CD8-positive, alpha-beta memory T cell (primary cell): ENCODE data around the gene TMEM214. TPM values are rescaled to one million over a fixed set of nuclear protein-coding genes. Genes with fewer than 3 reads are reported as not detected.
A peak's percentile ranks its signal among the peaks of the same experiment; 100 is the strongest.

Experiments used
- CTCF ChIA-PET: fragments of 350-600 bp; sonication (Branson Sonifier 250); formaldehyde crosslinking; loops from one replicate; lab custom pipeline; 2021; ENCODE audit warnings: antibody characterized with exemption; lab: Charles Lee
- POLR2A ChIA-PET: fragments of 350-600 bp; sonication (Branson Sonifier 250); formaldehyde crosslinking; loops from one replicate; lab custom pipeline; 2021; ENCODE audit warnings: antibody characterized with exemption; lab: Charles Lee
- DNase-seq, 5 donors: peaks; one replicate each; pipeline versions ENCODE4 v3.0.0 to v3.0.0-alpha.2; 2020 to 2022; ENCODE audit warnings: mixed read lengths in 1 of 5
- H3K27ac ChIP-seq: one replicate; pipeline ENCODE4 v1.7.0; 2013; ENCODE audit warnings: low read depth, mild to moderate bottlenecking, low read length, moderate library complexity
- H3K27me3 ChIP-seq: 2 replicates; pipeline ENCODE4 v1.7.0; 2013; ENCODE audit warnings: low read length, mild to moderate bottlenecking; ENCODE audit not compliant: insufficient read depth, poor library complexity, severe bottlenecking
- H3K36me3 ChIP-seq: 2 replicates; pipeline ENCODE4 v1.7.0; 2013; ENCODE audit warnings: mild to moderate bottlenecking, low read length, moderate library complexity; ENCODE audit not compliant: insufficient read depth
- H3K4me1 ChIP-seq: 2 replicates; pipeline ENCODE4 v1.7.0; 2013; ENCODE audit warnings: mild to moderate bottlenecking, low read length, moderate library complexity; ENCODE audit not compliant: insufficient read depth
- H3K4me3 ChIP-seq: 2 replicates; pipeline ENCODE4 v1.7.0; 2013; ENCODE audit warnings: mild to moderate bottlenecking, low read length
- H3K9me3 ChIP-seq: 2 replicates; pipeline ENCODE4 v1.7.0; 2013; ENCODE audit warnings: mild to moderate bottlenecking, low read length
- H3K27ac Mint-ChIP-seq, 8 donors: one replicate each; pipeline ENCODE4 v1.8.0; 2020 to 2021; ENCODE audit warnings: mixed read lengths in 8 of 8, mild to moderate bottlenecking in 6 of 8, inconsistent platforms in 3 of 8, moderate library complexity in 3 of 8
- H3K27me3 Mint-ChIP-seq, 2 donors: one replicate each; pipeline ENCODE4 v1.8.0; 2020 to 2021; ENCODE audit warnings: mixed read lengths in 2 of 2, mild to moderate bottlenecking in 1 of 2, moderate library complexity in 1 of 2
- H3K36me3 Mint-ChIP-seq, 3 donors: one replicate each; pipeline ENCODE4 v1.8.0; 2020 to 2021; ENCODE audit warnings: mixed read lengths in 3 of 3, inconsistent platforms in 1 of 3, mild to moderate bottlenecking in 1 of 3
- H3K4me1 Mint-ChIP-seq, 3 donors: one replicate each; pipeline ENCODE4 v1.8.0; 2020 to 2021; ENCODE audit warnings: mixed read lengths in 3 of 3, inconsistent platforms in 1 of 3, mild to moderate bottlenecking in 1 of 3
- H3K4me3 Mint-ChIP-seq, 7 donors: one replicate each; pipeline ENCODE4 v1.8.0; 2020 to 2021; ENCODE audit warnings: mixed read lengths in 7 of 7, mild to moderate bottlenecking in 6 of 7, moderate library complexity in 4 of 7, inconsistent platforms in 2 of 7
- H3K9me3 Mint-ChIP-seq, 5 donors: one replicate each; pipeline ENCODE4 v1.8.0; 2020 to 2022; ENCODE audit warnings: mixed read lengths in 5 of 5, mild to moderate bottlenecking in 3 of 5, moderate library complexity in 2 of 5, inconsistent platforms in 1 of 5
- polyA plus RNA-seq: library from polyadenylated mRNA; unstranded; fragments of 300-500 nt; fragmentation: Illumina TruSeq; gene quantifications from one replicate; pipeline ENCODE4 v1.2.3, GENCODE V29; 2021
- total RNA-seq, 2 experiments: library from RNA; stranded (reverse); gene quantifications; one replicate each; pipeline ENCODE4 v1.2.3, GENCODE V29; 2021

TMEM214 gene
- total and polyA plus RNA-seq, 3 experiments from 2014 or later = 36.3 to 71.7 (median 67.6) TPM

DNA sequence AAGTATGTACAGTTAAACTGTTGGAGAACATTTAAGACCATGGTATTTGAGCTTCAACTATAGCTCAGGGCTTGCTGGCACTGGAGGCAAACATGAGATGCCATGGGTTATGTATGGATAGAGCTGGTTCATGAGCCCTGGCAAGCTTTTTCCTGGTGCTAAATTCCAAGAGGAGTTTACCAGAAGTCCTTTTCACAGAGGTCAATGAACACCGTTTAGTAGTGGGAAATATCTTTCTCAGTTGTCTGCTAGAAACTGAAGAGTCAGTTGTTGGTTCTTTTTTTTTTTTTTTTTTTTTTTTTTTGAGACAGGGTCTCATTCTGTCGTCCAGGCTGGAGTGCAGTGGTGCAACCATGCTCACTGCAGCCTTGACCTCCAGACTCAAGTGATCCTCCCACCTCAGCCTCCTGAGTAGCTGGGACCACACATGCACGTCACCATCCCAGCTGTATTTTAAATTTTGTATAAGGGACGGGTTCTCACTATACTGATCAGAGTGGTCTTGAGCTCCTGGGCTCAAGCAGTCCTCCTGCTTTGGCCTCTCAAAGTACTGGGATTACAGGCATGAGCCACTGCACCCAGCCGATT, 55.2 kb downstream of the TMEM214 start:
- H3K9me3 ChIP-seq = no peaks in the 10 kb centered on the region
- no peaks in the 10 kb centered on the region for H3K9me3 Mint-ChIP-seq
- POLR2A ChIA-PET = interaction anchor here (1.1 to 3.8 kb wide), 5 partner anchors 8 to 138 kb away, joined by 3 to 24 read pairs (median 3); partner anchors contain the start of genes AGBL5 and OST4
- H3K4me3 ChIP-seq = no peak overlapping the region
- peaks cover 19% of the 10 kb centered on the region for H3K4me1 ChIP-seq
- H3K36me3 Mint-ChIP-seq = peaks cover 0 to 2% (median 0%) of the 10 kb centered on the region in 3 donors
- CTCF ChIA-PET = interaction anchor here (0.7 to 3.8 kb wide), 13 partner anchors 11 to 215 kb away, joined by 3 to 16 read pairs (median 5); partner anchors contain the start of genes AGBL5 and PREB
- peaks cover 18 to 19% (median 19%) of the 10 kb centered on the region in 3 donors for H3K4me1 Mint-ChIP-seq
- DNase-seq = no peak
- no peak overlapping the region for H3K27ac ChIP-seq
- peak overlapping the region in 2 of 8 donors; percentile 37 to 73 for H3K27ac Mint-ChIP-seq
- H3K27me3 Mint-ChIP-seq = no peaks in the 10 kb centered on the region
- H3K36me3 ChIP-seq = no peaks in the 10 kb centered on the region
- H3K4me3 Mint-ChIP-seq = peak overlapping the region; percentile 30 to 94 (median 75)
- no peaks in the 10 kb centered on the region for H3K27me3 ChIP-seq

DNA sequence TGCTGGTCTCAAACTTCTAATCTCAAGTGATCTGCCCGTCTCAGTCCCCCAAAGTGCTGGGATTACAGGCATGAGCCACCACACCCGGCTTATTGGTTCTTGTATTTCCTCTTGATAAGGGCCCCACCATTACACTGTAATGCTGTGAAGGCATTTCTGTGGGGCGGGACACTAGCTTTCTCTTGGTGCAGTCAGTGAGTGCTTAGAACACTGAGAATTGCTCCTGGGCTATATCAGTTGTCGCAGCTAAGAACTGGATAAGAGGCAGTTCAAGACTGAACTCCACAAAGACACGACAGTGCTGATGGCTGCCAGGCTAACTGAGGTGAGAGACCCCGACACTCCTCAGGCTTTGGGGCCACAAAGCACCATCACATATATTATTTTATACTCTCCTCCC, 55.9 kb downstream of the TMEM214 start:
- H3K4me3 Mint-ChIP-seq = peak overlapping the region in 4 of 7 donors; percentile 23 to 68 (median 35)
- no peak for DNase-seq
- no peaks in the 10 kb centered on the region for H3K9me3 Mint-ChIP-seq
- H3K36me3 ChIP-seq = no peaks in the 10 kb centered on the region
- H3K27ac ChIP-seq = no peak overlapping the region
- H3K4me1 Mint-ChIP-seq = peaks cover 18 to 19% (median 19%) of the 10 kb centered on the region in 3 donors
- H3K4me1 ChIP-seq = peaks cover 19% of the 10 kb centered on the region
- no peaks in the 10 kb centered on the region for H3K27me3 ChIP-seq
- no peak overlapping the region for H3K4me3 ChIP-seq
- H3K9me3 ChIP-seq = no peaks in the 10 kb centered on the region
- CTCF ChIA-PET = interaction anchor here (1.0 to 3.8 kb wide), 6 partner anchors 13 to 191 kb away, joined by 4 to 16 read pairs (median 8); partner anchors contain the start of gene AGBL5
- H3K36me3 Mint-ChIP-seq = peaks cover 0 to 2% (median 0%) of the 10 kb centered on the region in 3 donors
- POLR2A ChIA-PET = no interaction called here
- peak overlapping the region in 1 of 8 donors; percentile 69 for H3K27ac Mint-ChIP-seq
- no peaks in the 10 kb centered on the region for H3K27me3 Mint-ChIP-seq

DNA sequence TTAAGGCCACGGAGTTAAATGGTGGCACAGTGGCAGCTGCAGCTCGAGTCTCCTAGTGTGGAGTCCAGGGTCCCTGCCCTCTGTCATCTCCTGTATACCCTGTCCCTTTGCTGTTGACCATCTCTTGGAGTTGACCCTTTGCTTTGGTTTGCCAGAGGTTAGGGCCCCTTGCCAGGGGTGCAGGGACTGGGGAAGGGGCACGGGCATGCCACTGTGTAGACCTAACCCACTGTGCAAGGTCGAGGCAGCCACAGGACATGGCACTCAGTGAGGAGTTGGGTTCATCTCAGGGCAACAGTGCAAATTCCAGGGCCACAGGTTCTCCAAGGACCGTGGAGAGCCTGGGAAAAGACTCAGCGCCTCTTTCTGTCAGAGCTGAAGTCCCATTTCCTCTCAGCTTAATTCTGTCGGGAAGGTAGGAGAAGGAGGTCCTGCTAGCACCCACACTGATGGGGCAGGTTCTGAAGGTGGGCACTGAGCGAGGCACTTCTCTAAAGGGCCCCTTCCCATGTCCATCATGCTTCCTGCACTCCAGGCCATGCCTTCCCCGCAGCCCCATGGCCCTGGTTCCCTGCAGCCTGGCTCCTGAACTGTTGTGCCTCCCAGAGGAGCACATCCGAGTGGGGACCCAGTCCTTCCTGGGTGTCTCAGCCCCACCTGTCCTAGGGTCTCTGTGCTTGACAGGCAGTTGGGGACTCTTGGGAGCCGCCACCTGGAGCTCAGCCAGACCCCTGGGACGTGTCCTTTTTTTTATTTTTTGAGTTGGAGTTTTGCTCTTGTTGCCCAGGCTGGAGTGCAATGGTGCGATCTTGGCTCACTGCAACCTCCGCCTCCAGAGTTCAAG, 56.6 kb downstream of the TMEM214 start:
- H3K9me3 Mint-ChIP-seq = no peaks in the 10 kb centered on the region

More for the DNA sequence above, 56.6 kb downstream of the TMEM214 start:
- POLR2A ChIA-PET = no interaction called here
- peaks cover 19% of the 10 kb centered on the region for H3K4me1 ChIP-seq
- no peak overlapping the region for H3K4me3 ChIP-seq
- DNase-seq = no peak
- Mint-ChIP-seq H3K36me3 (peaks cover 0 to 2% (median 0%) of the 10 kb centered on the region in 3 donors), H3K27me3 (no peaks in the 10 kb centered on the region), H3K4me1 (peaks cover 16 to 19% (median 18%) of the 10 kb centered on the region in 3 donors), H3K27ac (peak overlapping the region in 1 of 8 donors; percentile 69), H3K4me3 (peak overlapping the region in 1 of 7 donors; percentile 18)
- no peaks in the 10 kb centered on the region for H3K9me3 ChIP-seq
- no peak overlapping the region for H3K27ac ChIP-seq
- CTCF ChIA-PET = interaction anchor here (1.3 to 2.8 kb wide), 4 partner anchors 12 to 188 kb away, joined by 4 to 10 read pairs (median 4); no protein-coding TSS in a partner anchor
- no peaks in the 10 kb centered on the region for H3K36me3 ChIP-seq
- no peaks in the 10 kb centered on the region for H3K27me3 ChIP-seq

Other genes with a start within 250 kb of the TMEM214 start
- 10 to 100 TPM; 18.2 to 21.6 TPM for gene CENPA, start 246.9 kb upstream of the TMEM214 start, total RNA-seq
- gene CENPA, start 246.9 kb upstream of the TMEM214 start, polyA plus RNA-seq = 0.70 TPM
- gene DPYSL5, start 184.8 kb upstream of the TMEM214 start, total RNA-seq = not detected
- not detected for gene DPYSL5, start 184.8 kb upstream of the TMEM214 start, polyA plus RNA-seq
- 1 to 10 TPM; 2.4 to 3.0 TPM for gene MAPRE3, start 62.3 kb upstream of the TMEM214 start, total RNA-seq
- gene MAPRE3, start 62.3 kb upstream of the TMEM214 start, polyA plus RNA-seq = 2.0 TPM
- 10 to 100 TPM; 16.0 to 17.3 TPM for gene AGBL5, start 18.7 kb downstream of the TMEM214 start, total RNA-seq
- gene AGBL5, start 18.7 kb downstream of the TMEM214 start, polyA plus RNA-seq = 11.5 TPM
- 100 to 1,000 TPM; 346 to 353 TPM for gene OST4, start 38.7 kb downstream of the TMEM214 start, total RNA-seq
- 907 TPM for gene OST4, start 38.7 kb downstream of the TMEM214 start, polyA plus RNA-seq
- under 1 TPM; 0.79 to 0.89 TPM for gene EMILIN1, start 45.6 kb downstream of the TMEM214 start, total RNA-seq
- 0.85 TPM for gene EMILIN1, start 45.6 kb downstream of the TMEM214 start, polyA plus RNA-seq
- 10 to 100 TPM; 14.5 to 17.8 TPM for gene KHK, start 53.8 kb downstream of the TMEM214 start, total RNA-seq
- gene KHK, start 53.8 kb downstream of the TMEM214 start, polyA plus RNA-seq = 6.5 TPM
- 1 to 10 TPM; 2.7 to 3.5 TPM for gene CGREF1, start 86.2 kb downstream of the TMEM214 start, total RNA-seq
- gene CGREF1, start 86.2 kb downstream of the TMEM214 start, polyA plus RNA-seq = 0.17 TPM
- gene ABHD1, start 90.8 kb downstream of the TMEM214 start, total RNA-seq = under 1 TPM; 0.33 to 0.90 TPM
- 1.4 TPM for gene ABHD1, start 90.8 kb downstream of the TMEM214 start, polyA plus RNA-seq
- gene PREB, start 101.7 kb downstream of the TMEM214 start, total RNA-seq = 10 to 100 TPM; 79.5 to 80.6 TPM
- gene PREB, start 101.7 kb downstream of the TMEM214 start, polyA plus RNA-seq = 68.6 TPM
- not detected for gene PRR30, start 106.4 kb downstream of the TMEM214 start, total RNA-seq
- gene PRR30, start 106.4 kb downstream of the TMEM214 start, polyA plus RNA-seq = not detected
- not detected for gene TCF23, start 116.0 kb downstream of the TMEM214 start, total RNA-seq
- not detected for gene TCF23, start 116.0 kb downstream of the TMEM214 start, polyA plus RNA-seq
- 100 to 1,000 TPM; 101 to 106 TPM for gene ATRAID, start 179.1 kb downstream of the TMEM214 start, total RNA-seq
- 296 TPM for gene ATRAID, start 179.1 kb downstream of the TMEM214 start, polyA plus RNA-seq
- 100 to 1,000 TPM; 109 to 110 TPM for gene SLC5A6, start 179.3 kb downstream of the TMEM214 start, total RNA-seq
- 21.0 TPM for gene SLC5A6, start 179.3 kb downstream of the TMEM214 start, polyA plus RNA-seq
- 100 to 1,000 TPM; 147 to 154 TPM for gene CAD, start 184.4 kb downstream of the TMEM214 start, total RNA-seq
- gene CAD, start 184.4 kb downstream of the TMEM214 start, polyA plus RNA-seq = 27.0 TPM
- under 1 TPM; 0.33 to 0.55 TPM for gene SLC30A3, start 230.1 kb downstream of the TMEM214 start, total RNA-seq
- not detected for gene SLC30A3, start 230.1 kb downstream of the TMEM214 start, polyA plus RNA-seq
- gene DNAJC5G, start 242.5 kb downstream of the TMEM214 start, total RNA-seq = not detected
- gene DNAJC5G, start 242.5 kb downstream of the TMEM214 start, polyA plus RNA-seq = not detected
- under 1 TPM; 0.22 TPM for gene TRIM54, start 249.5 kb downstream of the TMEM214 start, total RNA-seq
- not detected for gene TRIM54, start 249.5 kb downstream of the TMEM214 start, polyA plus RNA-seq